Measurements from ENCODE around the gene VWF. TPM values are rescaled to one million over a fixed set of nuclear protein-coding genes. Genes with fewer than 3 reads are reported as not detected.

The VWF gene
- total RNA-seq, 1 experiment from 2014 or later: not detected

DNA sequence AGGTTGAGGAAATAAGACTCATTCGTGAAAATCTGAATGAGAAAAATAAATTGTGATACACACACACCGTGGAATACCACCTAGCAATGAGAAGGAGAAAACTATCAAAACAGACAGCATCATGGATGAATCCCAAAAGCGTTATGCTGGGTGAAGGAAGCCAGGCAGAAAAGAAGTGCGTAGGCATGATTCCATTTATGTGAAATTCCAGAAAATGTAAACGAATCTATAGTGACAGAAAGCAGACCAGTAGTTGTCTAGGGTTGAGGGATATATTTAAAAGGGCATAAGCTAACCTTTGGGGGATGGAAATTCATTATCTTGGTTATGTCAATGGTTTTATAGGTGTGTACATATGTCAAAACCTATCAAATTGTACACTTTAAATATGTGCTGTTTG, 136.9 kb downstream of the VWF start:
- BruUV-seq (replicated peaks): no TSS peak
- POLR2A ChIA-PET (ENCODE audit: unreplicated experiment): no interaction called here
- CTCF ChIA-PET: interaction anchor here (2.6 kb wide), 1 partner anchor 51 kb away, joined by 42 read pairs; no protein-coding TSS in a partner anchor
- peaks cover 9% of the 10 kb centered on the region for H3K27me3 ChIP-seq (ENCODE audit: low read length)
- TF ChIP-seq EZH2phosphoT487 (IDR thresholded peaks at IDR 0.05; ENCODE audit: borderline replicate concordance, low read length): no peak
- TF ChIP-seq CTCF (conservative IDR thresholded peaks at IDR 0.05; ENCODE audit: low read depth, low read length): no peak
- no peak for TF ChIP-seq EZH2 (IDR thresholded peaks at IDR 0.05; ENCODE audit: low read length, unreplicated experiment)
- no peaks in the 10 kb centered on the region for H3F3A ChIP-seq (ENCODE audit: low read length, unreplicated experiment)
- no peak overlapping the region for H3K27ac ChIP-seq (ENCODE audit: low read length)
- ATAC-seq (no peak), DNase-seq (no peak)
- H3K79me2 ChIP-seq (ENCODE audit: low read length): no peaks in the 10 kb centered on the region
- no peaks in the 10 kb centered on the region for H3K36me3 ChIP-seq (ENCODE audit: low read depth, low read length)
- 0 out of 2 replicates have a peak, but pooled peaks cover 5% of the 10 kb centered on the region for H3K4me1 ChIP-seq (ENCODE audit: insufficient read depth, low read length)
- intact Hi-C loops (cut with micrococcal nuclease): loop anchor here (5.0 kb wide), 1 partner anchor 300 kb away; no protein-coding TSS in a partner anchor
- H3K9me2 ChIP-seq (replicated peaks; ENCODE audit: low read length): no peaks in the 10 kb centered on the region
- no peak overlapping the region for H3K4me2 ChIP-seq (ENCODE audit: low read length)
- H4K20me1 ChIP-seq (ENCODE audit: low read length): no peaks in the 10 kb centered on the region
- H3K9me3 ChIP-seq (ENCODE audit: low read length): no peaks in the 10 kb centered on the region
- no peak overlapping the region for H2AFZ ChIP-seq (ENCODE audit: low read length)
- H3K4me3 ChIP-seq (ENCODE audit: low read length): no peak overlapping the region
- no peak overlapping the region for H3K9ac ChIP-seq (ENCODE audit: low read length)

DNA sequence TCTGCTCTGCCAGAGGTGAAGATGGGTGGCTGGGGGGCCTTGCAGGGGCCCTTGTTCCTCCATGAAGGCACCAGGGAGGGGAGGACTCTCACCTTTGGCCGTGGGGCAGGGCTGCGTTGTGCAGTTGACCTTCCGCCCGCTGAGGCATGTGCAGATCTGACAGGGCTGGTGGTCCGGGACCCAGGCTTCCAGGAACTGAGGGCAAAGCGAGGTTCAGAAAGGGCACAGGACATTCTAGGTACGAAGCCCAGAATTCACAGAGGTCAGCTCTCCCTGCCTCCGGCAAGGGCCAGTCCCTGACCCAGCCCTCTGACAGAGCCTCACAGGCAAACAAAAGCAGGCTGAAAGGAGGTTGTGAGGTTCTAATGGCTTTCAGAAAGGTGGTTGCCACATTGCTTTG, 139.0 kb downstream of the VWF start:
- no peaks in the 10 kb centered on the region for H3K9me3 ChIP-seq (ENCODE audit: low read length)
- no peaks in the 10 kb centered on the region for H3K79me2 ChIP-seq (ENCODE audit: low read length)
- no peak overlapping the region for H3K4me3 ChIP-seq (ENCODE audit: low read length)
- H3F3A ChIP-seq (ENCODE audit: low read length, unreplicated experiment): no peaks in the 10 kb centered on the region
- H3K9me2 ChIP-seq (replicated peaks; ENCODE audit: low read length): no peaks in the 10 kb centered on the region
- no peak for ATAC-seq
- BruUV-seq (replicated peaks): no TSS peak
- no peak overlapping the region for H3K27ac ChIP-seq (ENCODE audit: low read length)
- intact Hi-C loops (cut with micrococcal nuclease): loop anchor here (5.0 kb wide), 1 partner anchor 302 kb away; no protein-coding TSS in a partner anchor
- no peak overlapping the region for H3K4me2 ChIP-seq (ENCODE audit: low read length)
- H3K36me3 ChIP-seq (ENCODE audit: low read depth, low read length): no peaks in the 10 kb centered on the region
- no peaks in the 10 kb centered on the region for H4K20me1 ChIP-seq (ENCODE audit: low read length)
- CTCF ChIA-PET: no interaction called here
- DNase-seq: no peak
- peaks cover 9% of the 10 kb centered on the region; the same call in 1 of the 2 replicates for H3K27me3 ChIP-seq (ENCODE audit: low read length)
- TF ChIP-seq EZH2phosphoT487 (IDR thresholded peaks at IDR 0.05; ENCODE audit: borderline replicate concordance, low read length) (no peak), CTCF (conservative IDR thresholded peaks at IDR 0.05; ENCODE audit: low read depth, low read length) (no peak), EZH2 (IDR thresholded peaks at IDR 0.05; ENCODE audit: low read length, unreplicated experiment) (no peak)
- POLR2A ChIA-PET (ENCODE audit: unreplicated experiment): no interaction called here
- H3K4me1 ChIP-seq (ENCODE audit: insufficient read depth, low read length): 0 out of 2 replicates have a peak, but pooled peaks cover 5% of the 10 kb centered on the region
- no peak overlapping the region for H2AFZ ChIP-seq (ENCODE audit: low read length)
- H3K9ac ChIP-seq (ENCODE audit: low read length): no peak overlapping the region

- Histone ChIP-seq H3K9me2 (replicated peaks; ENCODE audit: low read length) (no peaks in the 10 kb centered on the region), H4K20me1 (ENCODE audit: low read length) (no peaks in the 10 kb centered on the region), H3K9me3 (ENCODE audit: low read length) (no peaks in the 10 kb centered on the region), H3K4me2 (ENCODE audit: low read length) (no peak overlapping the region), H3K79me2 (ENCODE audit: low read length) (no peaks in the 10 kb centered on the region), H3K36me3 (ENCODE audit: low read depth, low read length) (no peaks in the 10 kb centered on the region), H3K4me1 (ENCODE audit: insufficient read depth, low read length) (0 out of 2 replicates have a peak, but pooled peaks cover 5% of the 10 kb centered on the region), H3K4me3 (ENCODE audit: low read length) (no peak overlapping the region), H3F3A (ENCODE audit: low read length, unreplicated experiment) (no peaks in the 10 kb centered on the region), H2AFZ (ENCODE audit: low read length) (no peak overlapping the region), H3K9ac (ENCODE audit: low read length) (no peak overlapping the region), H3K27ac (ENCODE audit: low read length) (no peak overlapping the region), H3K27me3 (ENCODE audit: low read length) (peaks cover 9% of the 10 kb centered on the region; the same call in 1 of the 2 replicates)
- ChIA-PET CTCF (no interaction called here), POLR2A (ENCODE audit: unreplicated experiment) (no interaction called here)
- DNase-seq (no peak), ATAC-seq (no peak)
- no TSS peak for BruUV-seq (replicated peaks)
- no peak for TF ChIP-seq EZH2 (IDR thresholded peaks at IDR 0.05; ENCODE audit: low read length, unreplicated experiment)
- no peak for TF ChIP-seq CTCF (conservative IDR thresholded peaks at IDR 0.05; ENCODE audit: low read depth, low read length)
- no peak for TF ChIP-seq EZH2phosphoT487 (IDR thresholded peaks at IDR 0.05; ENCODE audit: borderline replicate concordance, low read length)
- intact Hi-C loops (cut with micrococcal nuclease): loop anchor here (5.0 kb wide), 1 partner anchor 302 kb away; no protein-coding TSS in a partner anchor
Observed at GRCh38 chr12:5984873-5985272, 139.6 kb downstream of the VWF start.

All from PC-3 (cell line).